Measurements from ENCODE around the gene MROH8. TPM values are rescaled to one million over a fixed set of nuclear protein-coding genes. Genes with fewer than 3 reads are reported as not detected.

The MROH8 gene
- total and polyA plus RNA-seq, 2 experiments from 2014 or later: 0.63 to 0.68 TPM

DNA sequence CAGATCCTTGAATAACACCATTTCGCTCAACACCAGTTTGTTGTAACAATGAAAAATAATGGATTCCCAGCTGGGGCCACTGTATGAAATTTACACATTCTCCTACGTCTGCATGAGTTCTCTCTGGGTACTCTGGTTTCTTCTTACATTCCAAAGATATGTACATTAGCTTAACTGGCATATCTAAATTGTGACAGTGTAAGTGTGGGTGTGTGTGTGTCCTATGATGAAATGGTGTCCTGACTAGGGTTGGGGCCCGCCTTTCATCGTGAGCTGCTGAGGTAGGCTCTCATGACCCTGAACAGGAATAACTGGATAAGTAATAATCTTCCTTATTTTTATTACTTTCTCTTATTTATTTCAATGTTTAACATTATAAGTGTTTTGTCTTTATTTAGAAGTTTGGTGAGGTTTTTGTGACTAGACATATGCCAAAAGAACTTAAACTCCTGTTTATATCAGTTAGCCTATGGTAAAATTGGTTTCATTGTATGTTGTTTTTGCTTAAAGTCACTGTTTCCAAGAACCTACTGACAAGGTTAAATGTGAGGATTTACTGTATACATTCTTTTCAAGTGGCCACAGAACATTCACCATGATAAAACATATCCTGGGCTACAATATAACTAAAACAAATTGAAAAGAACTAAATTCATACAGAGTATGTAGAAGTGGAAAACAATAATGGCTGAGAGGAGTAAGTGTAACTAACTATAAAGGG, 126.0 kb downstream of the MROH8 start:
- H3K4me3 Mint-ChIP-seq: no peak overlapping the region
- H3K4me1 ChIP-seq (ENCODE audit: insufficient read depth): no peaks in the 10 kb centered on the region
- H3K9me3 Mint-ChIP-seq: no peaks in the 10 kb centered on the region
- no peak overlapping the region for H3K4me3 ChIP-seq
- DNase-seq (ENCODE audit: low spot score): no peak
- H2AFZ ChIP-seq: no peak overlapping the region
- H3K9me2 ChIP-seq (ENCODE audit: insufficient read depth): no peaks in the 10 kb centered on the region
- H3K4me2 ChIP-seq: no peak overlapping the region
- no peaks in the 10 kb centered on the region for H3K79me2 ChIP-seq (replicated peaks; ENCODE audit: insufficient read depth)
- H3K27me3 ChIP-seq (ENCODE audit: insufficient read depth): no peaks in the 10 kb centered on the region
- no peaks in the 10 kb centered on the region for H3F3A ChIP-seq (replicated peaks; ENCODE audit: low read depth)
- no peaks in the 10 kb centered on the region; the same call in 2 of the 3 replicates for H3K4me1 Mint-ChIP-seq
- H3K27ac ChIP-seq (ENCODE audit: low read depth): no peak overlapping the region
- ATAC-seq: no peak
- no peak for TF ChIP-seq REST (IDR thresholded peaks at IDR 0.05; ENCODE audit: unreplicated experiment)
- TF ChIP-seq, protein P1, sequence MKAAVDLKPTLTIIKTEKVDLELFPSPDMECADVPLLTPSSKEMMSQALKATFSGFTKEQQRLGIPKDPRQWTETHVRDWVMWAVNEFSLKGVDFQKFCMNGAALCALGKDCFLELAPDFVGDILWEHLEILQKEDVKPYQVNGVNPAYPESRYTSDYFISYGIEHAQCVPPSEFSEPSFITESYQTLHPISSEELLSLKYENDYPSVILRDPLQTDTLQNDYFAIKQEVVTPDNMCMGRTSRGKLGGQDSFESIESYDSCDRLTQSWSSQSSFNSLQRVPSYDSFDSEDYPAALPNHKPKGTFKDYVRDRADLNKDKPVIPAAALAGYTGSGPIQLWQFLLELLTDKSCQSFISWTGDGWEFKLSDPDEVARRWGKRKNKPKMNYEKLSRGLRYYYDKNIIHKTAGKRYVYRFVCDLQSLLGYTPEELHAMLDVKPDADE (IDR thresholded peaks at IDR 0.05): no peak
- TF ChIP-seq JUNB (IDR thresholded peaks at IDR 0.05; ENCODE audit: unreplicated experiment): no peak
- no peak for TF ChIP-seq ZNF331 (CRISPR knock-in tag; IDR thresholded peaks at IDR 0.05; ENCODE audit: low read depth)
- TF ChIP-seq CREB1 (CRISPR knock-in tag; IDR thresholded peaks at IDR 0.05; ENCODE audit: low read depth): no peak
- TF ChIP-seq, protein P2, sequence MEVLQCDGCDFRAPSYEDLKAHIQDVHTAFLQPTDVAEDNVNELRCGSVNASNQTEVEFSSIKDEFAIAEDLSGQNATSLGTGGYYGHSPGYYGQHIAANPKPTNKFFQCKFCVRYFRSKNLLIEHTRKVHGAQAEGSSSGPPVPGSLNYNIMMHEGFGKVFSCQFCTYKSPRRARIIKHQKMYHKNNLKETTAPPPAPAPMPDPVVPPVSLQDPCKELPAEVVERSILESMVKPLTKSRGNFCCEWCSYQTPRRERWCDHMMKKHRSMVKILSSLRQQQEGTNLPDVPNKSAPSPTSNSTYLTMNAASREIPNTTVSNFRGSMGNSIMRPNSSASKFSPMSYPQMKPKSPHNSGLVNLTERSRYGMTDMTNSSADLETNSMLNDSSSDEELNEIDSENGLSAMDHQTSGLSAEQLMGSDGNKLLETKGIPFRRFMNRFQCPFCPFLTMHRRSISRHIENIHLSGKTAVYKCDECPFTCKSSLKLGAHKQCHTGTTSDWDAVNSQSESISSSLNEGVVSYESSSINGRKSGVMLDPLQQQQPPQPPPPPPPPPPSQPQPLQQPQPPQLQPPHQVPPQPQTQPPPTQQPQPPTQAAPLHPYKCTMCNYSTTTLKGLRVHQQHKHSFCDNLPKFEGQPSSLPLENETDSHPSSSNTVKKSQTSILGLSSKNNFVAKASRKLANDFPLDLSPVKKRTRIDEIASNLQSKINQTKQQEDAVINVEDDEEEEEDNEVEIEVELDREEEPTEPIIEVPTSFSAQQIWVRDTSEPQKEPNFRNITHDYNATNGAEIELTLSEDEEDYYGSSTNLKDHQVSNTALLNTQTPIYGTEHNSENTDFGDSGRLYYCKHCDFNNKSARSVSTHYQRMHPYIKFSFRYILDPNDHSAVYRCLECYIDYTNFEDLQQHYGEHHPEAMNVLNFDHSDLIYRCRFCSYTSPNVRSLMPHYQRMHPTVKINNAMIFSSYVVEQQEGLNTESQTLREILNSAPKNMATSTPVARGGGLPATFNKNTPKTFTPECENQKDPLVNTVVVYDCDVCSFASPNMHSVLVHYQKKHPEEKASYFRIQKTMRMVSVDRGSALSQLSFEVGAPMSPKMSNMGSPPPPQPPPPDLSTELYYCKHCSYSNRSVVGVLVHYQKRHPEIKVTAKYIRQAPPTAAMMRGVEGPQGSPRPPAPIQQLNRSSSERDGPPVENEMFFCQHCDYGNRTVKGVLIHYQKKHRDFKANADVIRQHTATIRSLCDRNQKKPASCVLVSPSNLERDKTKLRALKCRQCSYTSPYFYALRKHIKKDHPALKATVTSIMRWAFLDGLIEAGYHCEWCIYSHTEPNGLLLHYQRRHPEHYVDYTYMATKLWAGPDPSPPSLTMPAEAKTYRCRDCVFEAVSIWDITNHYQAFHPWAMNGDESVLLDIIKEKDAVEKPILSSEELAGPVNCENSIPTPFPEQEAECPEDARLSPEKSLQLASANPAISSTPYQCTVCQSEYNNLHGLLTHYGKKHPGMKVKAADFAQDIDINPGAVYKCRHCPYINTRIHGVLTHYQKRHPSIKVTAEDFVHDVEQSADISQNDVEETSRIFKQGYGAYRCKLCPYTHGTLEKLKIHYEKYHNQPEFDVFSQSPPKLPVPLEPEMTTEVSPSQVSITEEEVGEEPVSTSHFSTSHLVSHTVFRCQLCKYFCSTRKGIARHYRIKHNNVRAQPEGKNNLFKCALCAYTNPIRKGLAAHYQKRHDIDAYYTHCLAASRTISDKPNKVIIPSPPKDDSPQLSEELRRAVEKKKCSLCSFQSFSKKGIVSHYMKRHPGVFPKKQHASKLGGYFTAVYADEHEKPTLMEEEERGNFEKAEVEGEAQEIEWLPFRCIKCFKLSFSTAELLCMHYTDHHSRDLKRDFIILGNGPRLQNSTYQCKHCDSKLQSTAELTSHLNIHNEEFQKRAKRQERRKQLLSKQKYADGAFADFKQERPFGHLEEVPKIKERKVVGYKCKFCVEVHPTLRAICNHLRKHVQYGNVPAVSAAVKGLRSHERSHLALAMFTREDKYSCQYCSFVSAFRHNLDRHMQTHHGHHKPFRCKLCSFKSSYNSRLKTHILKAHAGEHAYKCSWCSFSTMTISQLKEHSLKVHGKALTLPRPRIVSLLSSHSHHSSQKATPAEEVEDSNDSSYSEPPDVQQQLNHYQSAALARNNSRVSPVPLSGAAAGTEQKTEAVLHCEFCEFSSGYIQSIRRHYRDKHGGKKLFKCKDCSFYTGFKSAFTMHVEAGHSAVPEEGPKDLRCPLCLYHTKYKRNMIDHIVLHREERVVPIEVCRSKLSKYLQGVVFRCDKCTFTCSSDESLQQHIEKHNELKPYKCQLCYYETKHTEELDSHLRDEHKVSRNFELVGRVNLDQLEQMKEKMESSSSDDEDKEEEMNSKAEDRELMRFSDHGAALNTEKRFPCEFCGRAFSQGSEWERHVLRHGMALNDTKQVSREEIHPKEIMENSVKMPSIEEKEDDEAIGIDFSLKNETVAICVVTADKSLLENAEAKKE (CRISPR knock-in tag; IDR thresholded peaks at IDR 0.05): no peak
- TF ChIP-seq ZNF114 (CRISPR knock-in tag; IDR thresholded peaks at IDR 0.05): no peak
- no peak for TF ChIP-seq CTCF (conservative IDR thresholded peaks at IDR 0.05; ENCODE audit: low read depth in 2 of 2)
- H4K20me1 ChIP-seq (replicated peaks; ENCODE audit: insufficient read depth): no peaks in the 10 kb centered on the region
- H3K27ac Mint-ChIP-seq: no peak overlapping the region
- H3K27me3 Mint-ChIP-seq (ENCODE audit: insufficient read depth, low read depth, poor library complexity): peaks cover 3% of the 10 kb centered on the region
- H3K36me3 Mint-ChIP-seq (ENCODE audit: low read depth): peaks cover 75% of the 10 kb centered on the region
- peaks cover 39% of the 10 kb centered on the region for H3K36me3 ChIP-seq (ENCODE audit: insufficient read depth)
